Stimulated activated CD4-positive, alpha-beta T cell treated with anti-CD3 and anti-CD28 coated beads, Interleukin-1b, Interleukin-23, amount 100 ng/mL, for 1 hour (primary cell): ENCODE measurements around the gene XPO1.

Source experiments
- DNase-seq, 2 donors: peaks; one replicate each; pipeline ENCODE4 v3.0.0-alpha.2; 2020; ENCODE audit warnings: low read depth in 2 of 2

The XPO1 gene

GRCh38 chr2:61434314-61434713, 103.8 kb downstream of the XPO1 start:
- no peak for DNase-seq

- no peak for DNase-seq
Observed at GRCh38 chr2:61433606-61434005, 104.5 kb downstream of the XPO1 start.

GRCh38 chr2:61432990-61433389, 105.2 kb downstream of the XPO1 start:
- no peak for DNase-seq

GRCh38 chr2:61431345-61431744, 106.8 kb downstream of the XPO1 start:
- DNase-seq: no peak
